GM12874 (cell line): ENCODE results near the gene HTRA3.

Experiments used
- CTCF ChIP-seq: IDR thresholded peaks from 2 replicates; pipeline ENCODE4 v1.5.1; 2011; ENCODE audit warnings: low read depth, mild to moderate bottlenecking, control low read depth, low read length, moderate library complexity; ENCODE audit not compliant: insufficient read depth

The HTRA3 gene

DNA sequence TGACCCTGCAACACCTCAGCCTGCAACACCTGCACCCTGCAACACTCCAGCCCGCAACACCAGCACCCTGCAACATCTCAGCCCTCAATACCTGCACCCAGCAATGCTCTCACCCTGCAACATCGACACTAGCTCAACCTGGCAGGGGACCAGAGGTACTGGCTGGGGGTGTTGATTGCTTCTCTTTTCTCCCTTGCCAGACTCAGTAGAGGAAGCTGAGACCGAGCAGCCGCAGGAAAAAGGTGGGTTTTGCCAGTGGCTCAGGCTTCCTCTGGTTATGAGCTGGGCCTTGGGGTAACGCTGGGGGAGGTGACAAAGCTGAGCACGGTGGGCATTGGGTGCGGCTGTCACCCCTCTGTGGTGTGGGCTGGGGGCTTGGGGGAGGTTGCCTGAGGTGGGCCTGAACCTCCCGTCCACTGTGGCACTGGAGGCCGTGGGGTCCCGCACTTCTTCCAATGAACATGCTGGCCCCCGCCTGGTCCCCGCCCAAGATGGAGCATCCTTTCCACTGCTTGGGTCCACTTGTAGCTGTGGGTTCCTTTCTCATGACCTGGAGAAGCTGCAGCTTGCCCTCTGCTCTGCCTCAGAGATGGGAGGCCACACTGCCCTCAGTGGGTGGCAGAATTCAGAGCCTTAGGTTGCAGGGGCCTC lies 44.5 kb upstream of the HTRA3 start:
- TF ChIP-seq CTCF = no peak

DNA sequence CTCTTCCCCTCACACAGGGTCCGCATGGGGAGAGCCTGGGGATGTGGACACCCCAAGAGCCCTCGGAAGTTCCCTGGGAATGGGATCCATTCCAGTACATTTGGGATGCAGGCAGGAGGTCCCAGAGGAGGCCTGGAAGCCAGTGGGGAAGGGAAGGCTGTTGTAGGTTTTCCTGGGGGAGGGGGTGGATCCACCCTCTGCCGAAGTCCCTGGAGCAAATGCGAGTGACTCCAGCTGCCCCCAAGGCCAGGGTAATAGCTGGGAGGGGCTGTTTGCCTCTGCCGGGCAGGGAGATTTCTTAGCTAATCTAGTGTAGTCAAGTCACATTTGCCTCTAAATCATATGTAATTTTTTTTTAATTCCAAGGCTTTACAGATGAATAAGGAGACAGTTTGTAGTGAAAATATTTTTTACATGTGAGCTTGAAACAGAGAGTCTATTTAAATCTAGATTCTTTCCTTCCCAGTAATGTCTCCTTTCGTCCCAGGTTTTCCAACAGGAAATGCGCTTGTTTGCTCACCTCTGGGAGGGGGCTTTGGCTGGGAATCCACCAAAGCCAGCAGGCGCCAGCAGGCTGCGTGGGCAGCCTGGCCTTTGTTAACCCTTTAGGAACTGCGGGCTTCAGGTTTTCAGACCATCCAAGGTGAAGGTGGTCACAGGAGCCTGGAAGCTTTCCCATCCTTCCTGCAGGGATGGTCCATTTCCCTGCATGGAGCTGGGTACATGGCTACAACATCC lies 43.7 kb upstream of the HTRA3 start:
- no peak for TF ChIP-seq CTCF

DNA sequence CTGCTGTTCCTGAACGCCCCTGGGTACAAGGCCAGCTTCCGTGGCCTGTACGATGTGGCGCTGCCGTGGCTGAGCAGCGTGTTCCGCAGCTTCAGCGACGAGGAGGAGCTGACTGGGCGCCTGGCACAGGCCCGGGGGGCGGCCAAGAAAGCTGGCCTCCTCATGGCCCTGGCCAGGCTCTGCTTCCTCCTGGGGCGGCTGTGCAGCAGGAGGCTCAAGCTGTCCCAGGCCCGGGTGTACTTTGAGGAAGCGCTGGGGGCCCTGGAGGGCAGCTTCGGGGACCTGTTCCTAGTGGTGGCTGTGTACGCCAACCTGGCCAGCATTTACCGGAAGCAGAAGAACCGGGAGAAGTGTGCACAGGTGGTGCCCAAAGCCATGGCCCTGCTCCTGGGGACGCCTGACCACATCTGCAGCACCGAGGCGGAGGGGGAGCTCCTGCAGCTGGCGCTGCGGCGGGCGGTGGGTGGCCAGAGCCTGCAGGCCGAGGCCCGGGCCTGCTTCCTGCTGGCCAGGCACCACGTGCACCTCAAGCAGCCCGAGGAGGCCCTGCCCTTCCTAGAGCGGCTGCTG lies 42.3 kb upstream of the HTRA3 start:
- TF ChIP-seq CTCF = no peak

GRCh38 chr4:8227771-8228318 lies 41.7 kb upstream of the HTRA3 start:
- no peak for TF ChIP-seq CTCF

- no peak for TF ChIP-seq CTCF
These were observed 41.0 kb upstream of the HTRA3 start for GRCh38 chr4:8228319-8229250.

- TF ChIP-seq CTCF = no peak
These were observed 40.1 kb upstream of the HTRA3 start for GRCh38 chr4:8229331-8229975.
